HG03520 (cell line): Measurements from ENCODE around the gene SFSWAP.
"Not testable (repeated sequence)": the region's sequence is repeated elsewhere in the genome, so short reads cannot be mapped to it uniquely, and the experiment has no call there.

Source experiments
- ATAC-seq: cut with Tn5 transposase; IDR thresholded peaks from one replicate; pipeline ENCODE4 v1.9.1; 2021; ENCODE audit warnings: mild to moderate bottlenecking, moderate library complexity; ENCODE audit not compliant: unreplicated experiment

Gene SFSWAP

GRCh38 chr12:131735153-131735456 lies 24.2 kb downstream of the SFSWAP start:
- ATAC-seq = no peak

- ATAC-seq = no peak
Measured at GRCh38 chr12:131735476-131736445, 24.9 kb downstream of the SFSWAP start.

- ATAC-seq = no peak
Measured at GRCh38 chr12:131736446-131737149, 25.7 kb downstream of the SFSWAP start.

- ATAC-seq = no peak
Measured at GRCh38 chr12:131737150-131737827, 26.4 kb downstream of the SFSWAP start.

GRCh38 chr12:131738196-131738595 lies 27.3 kb downstream of the SFSWAP start:
- no peak for ATAC-seq

- no peak for ATAC-seq
Measured at GRCh38 chr12:131740626-131741025, 29.7 kb downstream of the SFSWAP start.

GRCh38 chr12:131742761-131743160 lies 31.9 kb downstream of the SFSWAP start:
- not testable (repeated sequence) for ATAC-seq

- not testable (repeated sequence) for ATAC-seq
Measured at GRCh38 chr12:131743410-131743809, 32.5 kb downstream of the SFSWAP start.

GRCh38 chr12:131743880-131744279 lies 33.0 kb downstream of the SFSWAP start:
- ATAC-seq = not testable (repeated sequence)

- ATAC-seq = not testable (repeated sequence)
Measured at GRCh38 chr12:131744675-131745074, 33.8 kb downstream of the SFSWAP start.

GRCh38 chr12:131745706-131746105 lies 34.8 kb downstream of the SFSWAP start:
- ATAC-seq = no peak

- no peak for ATAC-seq
Measured at GRCh38 chr12:131747276-131748177, 36.6 kb downstream of the SFSWAP start.

GRCh38 chr12:131749618-131750315 lies 38.9 kb downstream of the SFSWAP start:
- ATAC-seq = no peak

- ATAC-seq = no peak
Measured at GRCh38 chr12:131751335-131751734, 40.4 kb downstream of the SFSWAP start.

- ATAC-seq = no peak
Measured at GRCh38 chr12:131752451-131752850, 41.6 kb downstream of the SFSWAP start.

GRCh38 chr12:131753005-131753404 lies 42.1 kb downstream of the SFSWAP start:
- no peak for ATAC-seq

GRCh38 chr12:131753757-131754156 lies 42.9 kb downstream of the SFSWAP start:
- no peak for ATAC-seq

GRCh38 chr12:131754184-131754583 lies 43.3 kb downstream of the SFSWAP start:
- no peak for ATAC-seq

GRCh38 chr12:131755305-131756113 lies 44.6 kb downstream of the SFSWAP start:
- no peak for ATAC-seq
